Smooth muscle cell of trachea (primary cell): Measurements from ENCODE around the gene UBE2E3. TPM values are rescaled to one million over a fixed set of nuclear protein-coding genes. Genes with fewer than 3 reads are reported as not detected.

ENCODE experiments used
- total RNA-seq: library from RNA; depleted of rRNA; stranded (reverse); fragments of >200 nt; gene quantifications from 2 replicates; pipeline ENCODE4 v1.2.1, GENCODE V29; 2014

Gene UBE2E3
- 59.0 and 145 TPM in 2 replicates for total RNA-seq

DNA sequence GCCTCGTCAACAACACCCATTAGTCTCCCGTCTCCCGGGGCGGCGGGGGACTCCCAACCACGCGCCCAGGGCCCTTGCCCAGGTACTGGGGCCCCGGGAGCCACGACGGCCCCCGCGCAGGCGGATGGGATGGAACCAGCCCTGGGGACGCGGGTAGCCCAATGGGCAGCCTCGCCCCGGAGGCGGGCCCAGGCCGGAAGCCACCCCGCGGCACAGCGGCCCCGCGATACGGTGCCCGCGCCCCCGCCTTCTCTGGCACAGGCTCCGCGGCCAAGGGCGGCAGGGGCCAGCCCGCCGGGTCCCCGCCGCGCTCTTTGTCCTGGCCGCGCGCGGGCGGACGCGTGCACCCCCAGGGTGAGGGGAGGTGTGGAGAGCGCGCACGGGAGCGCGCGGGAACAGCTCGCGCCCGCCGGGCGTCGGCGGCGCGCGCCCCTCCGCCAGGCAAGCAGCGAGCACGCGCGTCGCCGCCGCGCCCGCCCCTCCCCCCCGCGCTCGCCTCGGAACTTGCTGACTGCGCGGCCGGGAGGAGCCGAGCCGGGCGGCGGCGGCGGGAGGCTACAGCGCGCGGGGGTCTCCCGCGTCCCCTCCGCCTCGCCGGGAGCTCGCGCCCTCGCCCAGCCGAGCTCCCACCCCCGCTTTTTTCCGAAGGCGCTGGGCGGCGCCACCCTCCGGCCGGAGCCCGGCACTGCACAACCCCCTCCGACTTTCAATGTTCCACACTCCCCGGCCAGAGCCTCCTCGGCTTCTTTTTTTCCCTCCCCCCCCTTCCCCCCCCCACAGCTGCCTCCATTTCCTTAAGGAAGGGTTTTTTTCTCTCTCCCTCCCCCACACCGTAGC lies at the start of gene UBE2E3:
Gene UBE2E3 (plus strand): TSS at position 500 of the 837 bp plus-strand sequence. CDS start 1,438 bp downstream, outside the sequence.

